ENCODE measurements around the gene RGSL1. TPM values are rescaled to one million over a fixed set of nuclear protein-coding genes. Genes with fewer than 3 reads are reported as not detected.
"Not testable (repeated sequence)": the region's sequence is repeated elsewhere in the genome, so short reads cannot be mapped to it uniquely, and the experiment has no call there.

RGSL1 gene
- total RNA-seq, 1 donor from 2014 or later = not detected

- DNase-seq (ENCODE audit: low spot score) = no peak
- H3K27me3 Mint-ChIP-seq (ENCODE audit: unreplicated experiment) = peaks cover 5% of the 10 kb centered on the region
- H3K9me3 Mint-ChIP-seq (ENCODE audit: unreplicated experiment) = no peaks in the 10 kb centered on the region
- no peak for TF ChIP-seq CTCF (IDR thresholded peaks at IDR 0.05; ENCODE audit: unreplicated experiment)
- H3K4me3 Mint-ChIP-seq (ENCODE audit: unreplicated experiment) = no peak overlapping the region
- H3K27ac Mint-ChIP-seq (ENCODE audit: unreplicated experiment) = no peak overlapping the region
- peaks cover 4% of the 10 kb centered on the region for H3K36me3 Mint-ChIP-seq (ENCODE audit: low read depth, unreplicated experiment)
- H3K4me1 Mint-ChIP-seq (ENCODE audit: unreplicated experiment) = peaks cover 2% of the 10 kb centered on the region
These were observed 7.6 kb upstream of the RGSL1 start for GRCh38 chr1:182442333-182442732.

GRCh38 chr1:182444497-182444896, 5.4 kb upstream of the RGSL1 start:
- H3K9me3 Mint-ChIP-seq (ENCODE audit: unreplicated experiment) = no peaks in the 10 kb centered on the region
- no peak for DNase-seq (ENCODE audit: low spot score)
- no peak overlapping the region for H3K27ac Mint-ChIP-seq (ENCODE audit: unreplicated experiment)
- peaks cover 2% of the 10 kb centered on the region for H3K4me1 Mint-ChIP-seq (ENCODE audit: unreplicated experiment)
- no peak for TF ChIP-seq CTCF (IDR thresholded peaks at IDR 0.05; ENCODE audit: unreplicated experiment)
- peaks cover 2% of the 10 kb centered on the region for H3K27me3 Mint-ChIP-seq (ENCODE audit: unreplicated experiment)
- no peaks in the 10 kb centered on the region for H3K36me3 Mint-ChIP-seq (ENCODE audit: low read depth, unreplicated experiment)
- no peak overlapping the region for H3K4me3 Mint-ChIP-seq (ENCODE audit: unreplicated experiment)

GRCh38 chr1:182446033-182446669, 3.8 kb upstream of the RGSL1 start:
- Mint-ChIP-seq H3K27ac (ENCODE audit: unreplicated experiment) (no peak overlapping the region), H3K4me3 (ENCODE audit: unreplicated experiment) (no peak overlapping the region), H3K9me3 (ENCODE audit: unreplicated experiment) (no peaks in the 10 kb centered on the region), H3K36me3 (ENCODE audit: low read depth, unreplicated experiment) (no peaks in the 10 kb centered on the region), H3K27me3 (ENCODE audit: unreplicated experiment) (peaks cover 2% of the 10 kb centered on the region), H3K4me1 (ENCODE audit: unreplicated experiment) (peaks cover 9% of the 10 kb centered on the region)
- TF ChIP-seq CTCF (IDR thresholded peaks at IDR 0.05; ENCODE audit: unreplicated experiment) = peak; percentile 92
- peak; percentile 48 for DNase-seq (ENCODE audit: low spot score)

GRCh38 chr1:182447124-182447523, 2.8 kb upstream of the RGSL1 start:
- H3K27ac Mint-ChIP-seq (ENCODE audit: unreplicated experiment); DNase-seq (ENCODE audit: low spot score); H3K4me3 Mint-ChIP-seq (ENCODE audit: unreplicated experiment); H3K27me3 Mint-ChIP-seq (ENCODE audit: unreplicated experiment); H3K36me3 Mint-ChIP-seq (ENCODE audit: low read depth, unreplicated experiment); H3K9me3 Mint-ChIP-seq (ENCODE audit: unreplicated experiment): not testable (repeated sequence)
- H3K4me1 Mint-ChIP-seq (ENCODE audit: unreplicated experiment) = peaks cover 18% of the 10 kb centered on the region

GRCh38 chr1:182447660-182448059, 2.3 kb upstream of the RGSL1 start:
- Mint-ChIP-seq H3K36me3 (ENCODE audit: low read depth, unreplicated experiment) (no peaks in the 10 kb centered on the region), H3K27me3 (ENCODE audit: unreplicated experiment) (peaks cover 4% of the 10 kb centered on the region), H3K9me3 (ENCODE audit: unreplicated experiment) (no peaks in the 10 kb centered on the region), H3K4me3 (ENCODE audit: unreplicated experiment) (no peak overlapping the region), H3K27ac (ENCODE audit: unreplicated experiment) (no peak overlapping the region), H3K4me1 (ENCODE audit: unreplicated experiment) (peaks cover 18% of the 10 kb centered on the region)
- no peak for DNase-seq (ENCODE audit: low spot score)
- no peak for TF ChIP-seq CTCF (IDR thresholded peaks at IDR 0.05; ENCODE audit: unreplicated experiment)

All from endothelial cell (in vitro differentiated cells).